Astrocyte (in vitro differentiated cells and primary cell): Measurements from ENCODE around the gene EIF4G2. TPM values are rescaled to one million over a fixed set of nuclear protein-coding genes. Genes with fewer than 3 reads are reported as not detected.

Source experiments
- DNase-seq: peaks from one replicate; pipeline ENCODE4 v3.0.0-alpha.2; 2010; ENCODE audit warnings: low read depth
- FAIRE-seq: peaks from 2 replicates; lab custom pipeline; 2011; peaks lifted over from hg19 to GRCh38; lab: Jason Lieb, UNC
- H2AFZ ChIP-seq: 2 replicates; pipeline ENCODE4 v1.6.0; 2012; ENCODE audit warnings: low read depth, low read length, inconsistent platforms
- H3K27ac ChIP-seq: 2 replicates; pipeline ENCODE4 v1.5.1; 2011; ENCODE audit warnings: low read depth, low read length, inconsistent platforms
- H3K27me3 ChIP-seq: 2 replicates; pipeline ENCODE4 v1.6.0; 2011; ENCODE audit warnings: low read length, inconsistent platforms; ENCODE audit not compliant: insufficient read depth
- H3K36me3 ChIP-seq: 2 replicates; pipeline ENCODE4 v1.5.1; 2011; ENCODE audit warnings: low read length, inconsistent platforms; ENCODE audit not compliant: insufficient read depth
- H3K4me1 ChIP-seq: 2 replicates; pipeline ENCODE4 v1.5.1; 2011; ENCODE audit warnings: low read length, inconsistent platforms; ENCODE audit not compliant: insufficient read depth
- H3K4me2 ChIP-seq: 2 replicates; pipeline ENCODE4 v1.6.0; 2012; ENCODE audit warnings: low read length, inconsistent platforms
- H3K4me3 ChIP-seq: 2 replicates; pipeline ENCODE4 v1.5.1; 2011; ENCODE audit warnings: low read depth, mild to moderate bottlenecking, low read length, inconsistent platforms; ENCODE audit not compliant: insufficient read depth
- H3K79me2 ChIP-seq: 2 replicates; pipeline ENCODE4 v1.6.0; 2012; ENCODE audit warnings: mild to moderate bottlenecking, low read length, inconsistent platforms; ENCODE audit not compliant: insufficient read depth
- H3K9ac ChIP-seq: 2 replicates; pipeline ENCODE4 v1.6.0; 2012; ENCODE audit warnings: mild to moderate bottlenecking, low read length, inconsistent platforms
- H3K9me3 ChIP-seq: 2 replicates; pipeline ENCODE4 v1.5.1; 2012; ENCODE audit warnings: low read depth, mild to moderate bottlenecking, low read length, inconsistent platforms; ENCODE audit not compliant: insufficient read depth
- H4K20me1 ChIP-seq: 2 replicates; pipeline ENCODE4 v1.6.0; 2012; ENCODE audit warnings: low read length, inconsistent platforms; ENCODE audit not compliant: insufficient read depth
- H3K27ac Mint-ChIP-seq: one replicate; pipeline ENCODE4 v1.8.0; 2021; ENCODE audit warnings: mild to moderate bottlenecking, mixed read lengths; ENCODE audit not compliant: unreplicated experiment
- H3K27me3 Mint-ChIP-seq: one replicate; pipeline ENCODE4 v1.8.0; 2021; ENCODE audit warnings: low read depth, mixed read lengths; ENCODE audit not compliant: unreplicated experiment
- H3K36me3 Mint-ChIP-seq: one replicate; pipeline ENCODE4 v1.8.0; 2021; ENCODE audit warnings: low read depth, mixed read lengths; ENCODE audit not compliant: unreplicated experiment
- H3K4me1 Mint-ChIP-seq: one replicate; pipeline ENCODE4 v1.8.0; 2021; ENCODE audit warnings: low read depth, mixed read lengths; ENCODE audit not compliant: unreplicated experiment
- H3K4me3 Mint-ChIP-seq: one replicate; pipeline ENCODE4 v1.8.0; 2021; ENCODE audit warnings: mild to moderate bottlenecking, moderate library complexity, mixed read lengths; ENCODE audit not compliant: unreplicated experiment
- H3K9me3 Mint-ChIP-seq: one replicate; pipeline ENCODE4 v1.8.0; 2021; ENCODE audit warnings: mild to moderate bottlenecking, mixed read lengths; ENCODE audit not compliant: unreplicated experiment
- CTCF ChIP-seq: IDR thresholded peaks from 2 replicates; pipeline ENCODE4 v1.5.1; 2011; ENCODE audit warnings: low read depth, mild to moderate bottlenecking, inconsistent platforms, low read length, moderate library complexity; ENCODE audit not compliant: insufficient read depth
- EZH2 ChIP-seq: IDR thresholded peaks from 2 replicates; pipeline ENCODE4 v1.6.1; 2012; ENCODE audit warnings: mild to moderate bottlenecking, low read length, inconsistent platforms; ENCODE audit not compliant: insufficient read depth
- total RNA-seq: library from RNA; stranded (reverse); gene quantifications from 2 replicates; pipeline ENCODE4 v1.2.1, GENCODE V29; 2021

Gene EIF4G2
- total RNA-seq, 1 donor from 2014 or later: 1,364 TPM

- Histone ChIP-seq H3K9me3 (no peaks in the 10 kb centered on the region), H3K4me1 (peaks cover 24% of the 10 kb centered on the region), H3K79me2 (peaks cover 55% of the 10 kb centered on the region), H3K9ac (peak overlapping the region; percentile 99), H3K36me3 (peaks cover 40% of the 10 kb centered on the region), H3K4me2 (peak overlapping the region; percentile 94), H3K27me3 (no peaks in the 10 kb centered on the region), H2AFZ (peak overlapping the region; percentile 32), H3K4me3 (peak overlapping the region; percentile 96), H3K27ac (peak overlapping the region; percentile 96), H4K20me1 (peaks cover 52% of the 10 kb centered on the region)
- Mint-ChIP-seq H3K4me1 (peaks cover 30% of the 10 kb centered on the region), H3K27me3 (no peaks in the 10 kb centered on the region), H3K27ac (peak overlapping the region; percentile 91), H3K9me3 (no peaks in the 10 kb centered on the region), H3K36me3 (peaks cover 34% of the 10 kb centered on the region), H3K4me3 (peak overlapping the region; percentile 97)
- no peak for FAIRE-seq
- no peak for TF ChIP-seq EZH2
- no peak for TF ChIP-seq CTCF
- no peak for DNase-seq
These were observed 532 bp downstream of the EIF4G2 start for GRCh38 chr11:10808235-10808552.

GRCh38 chr11:10807493-10808234, 1.1 kb downstream of the EIF4G2 start:
- Histone ChIP-seq H2AFZ (no peak overlapping the region), H3K4me1 (peaks cover 24% of the 10 kb centered on the region), H3K27me3 (no peaks in the 10 kb centered on the region), H3K36me3 (peaks cover 45% of the 10 kb centered on the region), H3K4me3 (peak overlapping the region; percentile 96), H3K9me3 (no peaks in the 10 kb centered on the region), H3K27ac (peak overlapping the region; percentile 96), H3K79me2 (peaks cover 61% of the 10 kb centered on the region), H3K9ac (peak overlapping the region; percentile 99), H3K4me2 (peak overlapping the region; percentile 94), H4K20me1 (peaks cover 57% of the 10 kb centered on the region)
- Mint-ChIP-seq H3K27me3 (no peaks in the 10 kb centered on the region), H3K4me1 (peaks cover 30% of the 10 kb centered on the region), H3K4me3 (peak overlapping the region; percentile 97), H3K9me3 (no peaks in the 10 kb centered on the region), H3K27ac (peak overlapping the region; percentile 91), H3K36me3 (peaks cover 34% of the 10 kb centered on the region)
- DNase-seq (peak; percentile 18), FAIRE-seq (no peak)
- TF ChIP-seq EZH2: no peak

- Mint-ChIP-seq H3K36me3 (peaks cover 43% of the 10 kb centered on the region), H3K27me3 (no peaks in the 10 kb centered on the region), H3K4me1 (peaks cover 35% of the 10 kb centered on the region), H3K9me3 (no peaks in the 10 kb centered on the region), H3K4me3 (peak overlapping the region; percentile 97), H3K27ac (peak overlapping the region; percentile 53)
- H3K4me1 ChIP-seq: peaks cover 24% of the 10 kb centered on the region
- no peak overlapping the region for H2AFZ ChIP-seq
- TF ChIP-seq CTCF (no peak), EZH2 (no peak)
- peaks cover 59% of the 10 kb centered on the region for H3K36me3 ChIP-seq
- H3K27me3 ChIP-seq: no peaks in the 10 kb centered on the region
- no peak for FAIRE-seq
- no peak overlapping the region for H3K27ac ChIP-seq
- peak overlapping the region; percentile 94 for H3K4me2 ChIP-seq
- peak overlapping the region; percentile 99 for H3K9ac ChIP-seq
- DNase-seq: no peak
- peaks cover 72% of the 10 kb centered on the region for H4K20me1 ChIP-seq
- H3K79me2 ChIP-seq: peaks cover 73% of the 10 kb centered on the region
- no peaks in the 10 kb centered on the region for H3K9me3 ChIP-seq
- peak overlapping the region; percentile 96 for H3K4me3 ChIP-seq
These were observed 2.5 kb downstream of the EIF4G2 start for GRCh38 chr11:10806206-10806605.
